ENCODE data around the gene TMEM185A.
"Not testable (repeated sequence)": the region's sequence is repeated elsewhere in the genome, so short reads cannot be mapped to it uniquely, and the experiment has no call there.

DNA sequence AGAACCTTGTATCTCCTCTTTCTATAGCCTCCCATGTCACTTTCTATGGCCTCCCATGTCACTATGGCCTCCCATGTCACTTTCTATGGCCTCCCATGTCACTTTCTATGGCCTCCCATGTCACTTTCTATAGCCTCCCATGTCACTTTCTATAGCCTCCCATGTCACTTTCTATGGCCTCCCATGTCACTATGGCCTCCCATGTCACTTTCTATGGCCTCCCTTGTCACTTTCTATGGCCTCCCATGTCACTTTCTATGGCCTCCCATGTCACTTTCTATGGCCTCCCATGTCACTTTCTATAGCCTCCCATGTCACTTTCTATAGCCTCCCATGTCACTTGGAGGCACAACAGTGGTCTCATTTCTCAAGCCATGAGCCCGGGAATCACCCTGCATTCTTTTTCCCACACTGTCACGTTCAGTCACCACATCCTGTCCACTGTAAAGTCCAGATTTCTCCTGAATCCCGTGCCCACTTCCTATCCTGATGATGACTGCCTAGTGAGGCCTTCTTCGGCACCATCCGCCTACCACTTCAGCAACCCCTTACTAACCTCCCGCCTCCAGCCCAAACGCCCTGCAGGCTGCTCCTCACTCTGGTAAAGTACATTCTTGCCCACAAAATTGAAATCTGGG is 26.2 kb downstream of the TMEM185A start:
- TF ChIP-seq CTCF, POLR2AphosphoS5 (IDR thresholded peaks at IDR 0.05): not testable (repeated sequence)
